Trophoblast cell (in vitro differentiated cells and primary cell): Measurements from ENCODE around the gene ROR2.

ENCODE experiments used
- DNase-seq, 2 donors: peaks; one replicate each; pipeline ENCODE4 v3.0.0-alpha.2; 2016
- H2AFZ ChIP-seq: 2 replicates; pipeline ENCODE4 v1.6.1; 2013; ENCODE audit warnings: low read length, moderate library complexity, mild to moderate bottlenecking; ENCODE audit not compliant: insufficient read depth, poor library complexity
- H2AK5ac ChIP-seq: 2 replicates; pipeline ENCODE4 v1.6.1; 2013; ENCODE audit warnings: mild to moderate bottlenecking, low read length
- H2BK120ac ChIP-seq: 2 replicates; pipeline ENCODE4 v1.6.1; 2013; ENCODE audit warnings: low read length, mild to moderate bottlenecking, moderate library complexity; ENCODE audit not compliant: insufficient read depth, poor library complexity
- H2BK12ac ChIP-seq: 2 replicates; pipeline ENCODE4 v1.6.1; 2013; ENCODE audit warnings: mild to moderate bottlenecking, low read length, moderate library complexity
- H2BK5ac ChIP-seq: 2 replicates; pipeline ENCODE4 v1.6.1; 2013; ENCODE audit warnings: low read length, low read depth, moderate library complexity, mild to moderate bottlenecking; ENCODE audit not compliant: poor library complexity
- H3K14ac ChIP-seq: 2 replicates; pipeline ENCODE4 v1.6.1; 2013; ENCODE audit warnings: mild to moderate bottlenecking, low read length
- H3K18ac ChIP-seq: 2 replicates; pipeline ENCODE4 v1.6.1; 2013; ENCODE audit warnings: mild to moderate bottlenecking, low read length
- H3K23ac ChIP-seq: 2 replicates; pipeline ENCODE4 v1.6.1; 2013; ENCODE audit warnings: low read length
- H3K27ac ChIP-seq: 2 replicates; pipeline ENCODE4 v1.5.1; 2013; ENCODE audit warnings: low read depth, mild to moderate bottlenecking, inconsistent platforms, low read length, moderate library complexity
- H3K27me3 ChIP-seq: 2 replicates; pipeline ENCODE4 v1.6.1; 2013; ENCODE audit warnings: inconsistent platforms, mild to moderate bottlenecking, low read length, moderate library complexity; ENCODE audit not compliant: insufficient read depth
- H3K36me3 ChIP-seq, 2 experiments: 1 replicate in 1 of 2; 2 replicates in 1 of 2; pipeline ENCODE4 v1.6.1; 2013; ENCODE audit warnings: low read length in 2 of 2, mild to moderate bottlenecking in 2 of 2, moderate library complexity in 1 of 2; ENCODE audit not compliant: insufficient read depth in 2 of 2, control insufficient read depth in 1 of 2
- H3K4ac ChIP-seq: 2 replicates; pipeline ENCODE4 v1.6.1; 2013; ENCODE audit warnings: low read depth, mild to moderate bottlenecking, low read length, moderate library complexity
- H3K4me1 ChIP-seq, 2 experiments: 1 replicate in 1 of 2; 2 replicates in 1 of 2; pipeline ENCODE4 v1.6.1; 2013; ENCODE audit warnings: low read length in 2 of 2, mild to moderate bottlenecking in 2 of 2, moderate library complexity in 1 of 2; ENCODE audit not compliant: insufficient read depth in 2 of 2, control insufficient read depth in 1 of 2
- H3K4me2 ChIP-seq: 2 replicates; pipeline ENCODE4 v1.6.1; 2013; ENCODE audit warnings: inconsistent platforms, mild to moderate bottlenecking, low read length, moderate library complexity
- H3K4me3 ChIP-seq: 2 replicates; pipeline ENCODE4 v1.5.1; 2013; ENCODE audit warnings: mild to moderate bottlenecking, low read depth, low read length, inconsistent platforms
- H3K79me1 ChIP-seq: one replicate; pipeline ENCODE4 v1.6.1; 2013; ENCODE audit warnings: low read length
- H3K79me2 ChIP-seq: 2 replicates; pipeline ENCODE4 v1.6.1; 2013; ENCODE audit warnings: low read length, mild to moderate bottlenecking; ENCODE audit not compliant: control insufficient read depth, insufficient read depth, poor library complexity
- H3K9ac ChIP-seq: 2 replicates; pipeline ENCODE4 v1.6.1; 2013; ENCODE audit warnings: mild to moderate bottlenecking, low read length
- H3K9me3 ChIP-seq: 2 replicates; pipeline ENCODE4 v1.6.1; 2013; ENCODE audit warnings: low read depth, mild to moderate bottlenecking, control low read depth, inconsistent platforms, low read length; ENCODE audit not compliant: insufficient read depth
- H4K12ac ChIP-seq: 2 replicates; pipeline ENCODE4 v1.6.1; 2013; ENCODE audit warnings: low read depth, mild to moderate bottlenecking, low read length, moderate library complexity
- H4K8ac ChIP-seq: 2 replicates; pipeline ENCODE4 v1.6.1; 2013; ENCODE audit warnings: low read depth, mild to moderate bottlenecking, low read length, moderate library complexity
- H4K91ac ChIP-seq: one replicate; pipeline ENCODE4 v1.6.1; 2013; ENCODE audit warnings: low read depth, mild to moderate bottlenecking, low read length, moderate library complexity
- WGBS: extraction: QIAGEN DNeasy Blood & Tissue Kit; methylation state at CpG from one replicate; pipeline ENCODE4 v1.1.7; 2013; ENCODE audit warnings: missing lambda C conversion rate; ENCODE audit not compliant: insufficient read length, insufficient coverage; ENCODE audit errors: extremely low coverage; 5-methylcytosine and 5-hydroxymethylcytosine counted together

ROR2 gene

DNA sequence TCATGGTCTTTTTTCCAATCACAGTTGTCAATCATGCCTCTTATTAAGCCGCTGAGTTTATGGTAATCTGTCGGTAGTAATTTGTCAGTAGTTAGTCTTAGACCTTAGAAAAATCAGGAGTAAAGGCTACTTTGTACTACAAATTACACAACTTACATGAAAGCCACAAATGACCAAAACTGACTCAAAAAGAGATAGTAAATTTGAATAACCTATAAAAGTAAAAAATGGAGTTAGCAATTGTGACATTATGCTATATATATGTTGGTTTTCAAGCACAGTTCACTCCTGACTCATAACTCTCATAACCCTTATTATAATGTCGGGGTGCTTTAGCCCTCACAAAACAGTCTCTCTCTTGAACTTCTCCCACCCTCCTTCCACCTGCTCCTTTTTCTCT, 251.8 kb downstream of the ROR2 start:
- no peak for DNase-seq
- WGBS: no CpG with 5 or more reads among the region's 3 CpGs
- H3K9me3 ChIP-seq: peaks cover 2% of the 10 kb centered on the region
- H3K4me1 ChIP-seq: peaks cover 6% of the 10 kb centered on the region in 2 experiments
- no peak overlapping the region for H3K9ac ChIP-seq
- H3K14ac ChIP-seq: no peak overlapping the region
- no peak overlapping the region for H4K8ac ChIP-seq
- no peak overlapping the region for H2BK5ac ChIP-seq
- no peak overlapping the region for H3K27ac ChIP-seq
- H3K4me3 ChIP-seq: no peak overlapping the region
- H4K12ac ChIP-seq: no peak overlapping the region
- no peaks in the 10 kb centered on the region for H3K27me3 ChIP-seq
- H2AFZ ChIP-seq: no peak overlapping the region
- no peak overlapping the region for H2BK120ac ChIP-seq
- H3K36me3 ChIP-seq: no peaks in the 10 kb centered on the region
- H3K79me2 ChIP-seq: no peaks in the 10 kb centered on the region
- no peak overlapping the region for H3K23ac ChIP-seq
- H4K91ac ChIP-seq: no peak overlapping the region
- no peak overlapping the region for H2BK12ac ChIP-seq
- H3K4ac ChIP-seq: no peak overlapping the region
- no peaks in the 10 kb centered on the region for H3K79me1 ChIP-seq
- no peak overlapping the region for H3K18ac ChIP-seq
- H3K4me2 ChIP-seq: no peak overlapping the region
- no peak overlapping the region for H2AK5ac ChIP-seq

- no peak overlapping the region for H2AK5ac ChIP-seq
- H2BK5ac ChIP-seq: no peak overlapping the region
- H3K4me1 ChIP-seq: peaks cover 7 to 8% of the 10 kb centered on the region in 2 experiments
- no peak overlapping the region for H3K23ac ChIP-seq
- no peaks in the 10 kb centered on the region for H3K79me2 ChIP-seq
- no peak overlapping the region for H2BK12ac ChIP-seq
- no peak overlapping the region for H4K91ac ChIP-seq
- no peak overlapping the region for H3K18ac ChIP-seq
- no peak overlapping the region for H4K8ac ChIP-seq
- H2BK120ac ChIP-seq: no peak overlapping the region
- peaks cover 2% of the 10 kb centered on the region for H3K9me3 ChIP-seq
- no peak overlapping the region for H3K9ac ChIP-seq
- no peaks in the 10 kb centered on the region for H3K27me3 ChIP-seq
- no peak overlapping the region for H3K4ac ChIP-seq
- H3K14ac ChIP-seq: no peak overlapping the region
- H3K4me3 ChIP-seq: no peak overlapping the region
- H3K27ac ChIP-seq: no peak overlapping the region
- H2AFZ ChIP-seq: no peak overlapping the region
- no peak overlapping the region for H3K4me2 ChIP-seq
- DNase-seq: no peak
- H4K12ac ChIP-seq: no peak overlapping the region
- WGBS: no CpG with 5 or more reads among the region's 7 CpGs
- peaks cover 2% of the 10 kb centered on the region for H3K79me1 ChIP-seq
- no peaks in the 10 kb centered on the region for H3K36me3 ChIP-seq
Observed at GRCh38 chr9:91697201-91697600, 252.8 kb downstream of the ROR2 start.

DNA sequence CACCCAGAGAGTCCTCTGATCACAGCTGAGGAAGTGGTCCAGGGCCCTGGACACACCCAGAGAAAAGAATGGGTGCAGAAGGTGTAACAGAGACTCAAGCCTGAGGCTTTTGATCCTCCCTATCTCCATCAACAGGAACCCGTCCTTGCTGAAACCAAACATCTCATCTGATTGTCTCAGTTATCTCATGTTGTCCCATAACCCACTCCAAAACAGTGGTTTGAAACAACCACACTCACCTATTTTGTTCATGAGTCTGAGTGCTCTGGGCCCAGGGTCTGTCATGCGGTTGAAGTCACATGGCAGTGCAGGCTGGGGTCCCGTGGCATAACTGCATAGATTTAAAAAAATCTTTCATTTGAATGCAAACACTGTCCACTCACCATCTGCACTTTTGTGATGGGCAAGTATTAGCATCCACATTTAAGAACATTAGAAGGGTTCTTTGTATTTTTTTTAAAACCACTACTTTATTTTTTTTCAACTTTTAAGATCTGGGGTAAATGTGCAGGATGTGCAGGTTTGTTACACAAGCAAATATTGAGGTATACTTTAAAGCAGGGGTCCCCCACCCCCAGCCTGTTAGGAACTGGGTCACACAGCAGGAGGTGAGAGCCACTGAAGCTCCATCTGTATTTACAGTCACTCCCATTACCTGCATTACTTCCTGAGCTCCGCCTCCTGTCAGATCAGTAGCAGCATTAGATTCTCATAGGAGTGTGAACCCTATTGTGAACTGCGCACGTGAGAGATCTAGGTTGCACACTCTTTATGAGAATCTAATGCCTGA, 255.8 kb downstream of the ROR2 start:
- H4K91ac ChIP-seq: no peak overlapping the region
- no peak overlapping the region for H3K23ac ChIP-seq
- H3K27ac ChIP-seq: no peak overlapping the region
- H3K9me3 ChIP-seq: peaks cover 2% of the 10 kb centered on the region
- H3K9ac ChIP-seq: no peak overlapping the region
- H3K4me2 ChIP-seq: no peak overlapping the region
- H3K18ac ChIP-seq: no peak overlapping the region
- no peaks in the 10 kb centered on the region for H3K36me3 ChIP-seq
- no peak overlapping the region for H3K4ac ChIP-seq
- no peak overlapping the region for H2BK12ac ChIP-seq
- no peak for DNase-seq
- no peak overlapping the region for H3K14ac ChIP-seq
- no CpG with 5 or more reads among the region's 6 CpGs for WGBS
- H2BK5ac ChIP-seq: no peak overlapping the region
- H3K4me3 ChIP-seq: no peak overlapping the region
- H4K12ac ChIP-seq: no peak overlapping the region
- H3K4me1 ChIP-seq: peaks cover 7 to 8% of the 10 kb centered on the region in 2 experiments
- no peak overlapping the region for H2AK5ac ChIP-seq
- peaks cover 2% of the 10 kb centered on the region for H3K79me1 ChIP-seq
- H4K8ac ChIP-seq: no peak overlapping the region
- no peak overlapping the region for H2BK120ac ChIP-seq
- H3K79me2 ChIP-seq: no peaks in the 10 kb centered on the region
- H2AFZ ChIP-seq: no peak overlapping the region
- H3K27me3 ChIP-seq: no peaks in the 10 kb centered on the region

GRCh38 chr9:91693226-91693625, 256.8 kb downstream of the ROR2 start:
- no peak overlapping the region for H3K4me3 ChIP-seq
- no peak overlapping the region for H2AK5ac ChIP-seq
- H4K8ac ChIP-seq: no peak overlapping the region
- H3K4ac ChIP-seq: no peak overlapping the region
- peaks cover 7 to 8% of the 10 kb centered on the region in 2 experiments for H3K4me1 ChIP-seq
- H3K9me3 ChIP-seq: peaks cover 2% of the 10 kb centered on the region
- peaks cover 2% of the 10 kb centered on the region for H3K79me1 ChIP-seq
- no peak overlapping the region for H4K12ac ChIP-seq
- no peak for DNase-seq
- no peak overlapping the region for H4K91ac ChIP-seq
- no peak overlapping the region for H3K4me2 ChIP-seq
- no peak overlapping the region for H2AFZ ChIP-seq
- no peaks in the 10 kb centered on the region for H3K79me2 ChIP-seq
- WGBS: no CpG with 5 or more reads among the region's 7 CpGs
- no peak overlapping the region for H3K27ac ChIP-seq
- H3K36me3 ChIP-seq: no peaks in the 10 kb centered on the region
- H3K14ac ChIP-seq: no peak overlapping the region
- H2BK5ac ChIP-seq: no peak overlapping the region
- no peak overlapping the region for H3K9ac ChIP-seq
- H2BK120ac ChIP-seq: no peak overlapping the region
- no peak overlapping the region for H3K23ac ChIP-seq
- no peak overlapping the region for H2BK12ac ChIP-seq
- H3K27me3 ChIP-seq: no peaks in the 10 kb centered on the region
- no peak overlapping the region for H3K18ac ChIP-seq
